ENCODE results near the gene RACGAP1. TPM values are rescaled to one million over a fixed set of nuclear protein-coding genes. Genes with fewer than 3 reads are reported as not detected.

RACGAP1 gene
- total RNA-seq, 4 donors from 2014 or later, result 4.0 to 7.2 (median 6.2) TPM

GRCh38 chr12:50047693-50048250 lies 22.5 kb upstream of the RACGAP1 start:
- no peak for DNase-seq
- Histone ChIP-seq H3K4me1 (peaks cover 0 to 9% of the 10 kb centered on the region in 2 donors), H3K9me3 (no peaks in the 10 kb centered on the region), H3K27me3 (peaks cover 5% of the 10 kb centered on the region), H3K4me3 (replicated peaks in 1 of 3) (no peak overlapping the region), H3K27ac (no peak overlapping the region), H3K36me3 (no peaks in the 10 kb centered on the region)
- intact Hi-C loops (cut with DNase I), result no loop called here
- no peak for TF ChIP-seq CTCF (IDR thresholded peaks at IDR 0.05)
- TF ChIP-seq POLR2A (IDR thresholded peaks at IDR 0.05), result no peak
- WGBS, 2 donors, result 94% methylated on average over 7 of the region's 7 CpGs

GRCh38 chr12:50043854-50044253 lies 18.6 kb upstream of the RACGAP1 start:
- intact Hi-C loops (cut with DNase I), result no loop called here
- TF ChIP-seq CTCF (IDR thresholded peaks at IDR 0.05), result no peak
- no peak for TF ChIP-seq POLR2A (IDR thresholded peaks at IDR 0.05)
- H3K27ac ChIP-seq, result no peak overlapping the region
- DNase-seq, result no peak
- no peaks in the 10 kb centered on the region for H3K9me3 ChIP-seq
- H3K36me3 ChIP-seq, result no peaks in the 10 kb centered on the region
- H3K4me3 ChIP-seq (replicated peaks in 1 of 3), result no peak overlapping the region
- H3K4me1 ChIP-seq, result no peaks in the 10 kb centered on the region
- no peaks in the 10 kb centered on the region for H3K27me3 ChIP-seq
- WGBS, 2 donors, result 58 to 80% methylated on average over 6 of the region's 6 CpGs

GRCh38 chr12:50043308-50043707 lies 18.0 kb upstream of the RACGAP1 start:
- H3K4me1 ChIP-seq, result no peaks in the 10 kb centered on the region
- WGBS, 2 donors, result 91 to 93% methylated on average over 2 of the region's 2 CpGs
- H3K27ac ChIP-seq, result no peak overlapping the region
- no peaks in the 10 kb centered on the region for H3K9me3 ChIP-seq
- no peak overlapping the region for H3K4me3 ChIP-seq (replicated peaks in 1 of 3)
- DNase-seq, result no peak
- no peaks in the 10 kb centered on the region for H3K36me3 ChIP-seq
- intact Hi-C loops (cut with DNase I), result no loop called here
- no peaks in the 10 kb centered on the region for H3K27me3 ChIP-seq
- TF ChIP-seq CTCF (IDR thresholded peaks at IDR 0.05), result no peak
- TF ChIP-seq POLR2A (IDR thresholded peaks at IDR 0.05), result no peak

GRCh38 chr12:50042693-50043092 lies 17.4 kb upstream of the RACGAP1 start:
- H3K27ac ChIP-seq, result no peak overlapping the region
- 94 to 98% methylated on average over 6 of the region's 6 CpGs for WGBS, 2 donors
- no peak for DNase-seq
- no peaks in the 10 kb centered on the region for H3K27me3 ChIP-seq
- H3K4me3 ChIP-seq (replicated peaks in 1 of 3), result no peak overlapping the region
- no peaks in the 10 kb centered on the region for H3K9me3 ChIP-seq
- H3K36me3 ChIP-seq, result no peaks in the 10 kb centered on the region
- intact Hi-C loops (cut with DNase I), result no loop called here
- TF ChIP-seq POLR2A (IDR thresholded peaks at IDR 0.05) (no peak), CTCF (IDR thresholded peaks at IDR 0.05) (no peak)
- no peaks in the 10 kb centered on the region for H3K4me1 ChIP-seq

GRCh38 chr12:50041962-50042361 lies 16.7 kb upstream of the RACGAP1 start:
- Histone ChIP-seq H3K4me1 (no peaks in the 10 kb centered on the region), H3K9me3 (no peaks in the 10 kb centered on the region), H3K27ac (no peak overlapping the region), H3K36me3 (no peaks in the 10 kb centered on the region), H3K4me3 (replicated peaks in 1 of 3) (no peak overlapping the region), H3K27me3 (no peaks in the 10 kb centered on the region)
- 61 to 64% methylated on average over 5 of the region's 5 CpGs for WGBS, 2 donors
- TF ChIP-seq CTCF (IDR thresholded peaks at IDR 0.05) (no peak), POLR2A (IDR thresholded peaks at IDR 0.05) (no peak)
- no peak for DNase-seq
- intact Hi-C loops (cut with DNase I), result no loop called here
